NK-92 (cell line): ENCODE results near the gene BRPF1.
A peak's percentile ranks its signal among the peaks of the same experiment; 100 is the strongest.

Source experiments
- DNase-seq: peaks from one replicate; lab custom pipeline; 2025; ENCODE audit not compliant: unreplicated experiment; lab: John Stamatoyannopoulos, UW

The BRPF1 gene

GRCh38 chr3:9786825-9787669 is 55.5 kb downstream of the BRPF1 start:
- DNase-seq = no peak

- DNase-seq = no peak
Observed at GRCh38 chr3:9787714-9788113, 56.2 kb downstream of the BRPF1 start.

- no peak for DNase-seq
Observed at GRCh38 chr3:9791127-9791526, 59.6 kb downstream of the BRPF1 start.

GRCh38 chr3:9791790-9792404 is 60.4 kb downstream of the BRPF1 start:
- DNase-seq = no peak

- peak; percentile 51 for DNase-seq
Observed at GRCh38 chr3:9792405-9793160, 61.0 kb downstream of the BRPF1 start, which contains the start of the genes ARPC4 and TADA3. Gene ARPC4, plus strand, starts transcription at chr3:9793082. Its CDS starts 40 bp downstream, at chr3:9793122. Gene TADA3, minus strand, starts transcription at chr3:9792473. Its CDS starts 1,007 bp downstream, at chr3:9791466.

GRCh38 chr3:9793161-9793781 is 61.7 kb downstream of the BRPF1 start:
- DNase-seq = no peak

GRCh38 chr3:9794400-9794799 is 62.9 kb downstream of the BRPF1 start:
- DNase-seq = no peak

- no peak for DNase-seq
Observed at GRCh38 chr3:9795207-9795606, 63.7 kb downstream of the BRPF1 start.

GRCh38 chr3:9797196-9797945 is 65.8 kb downstream of the BRPF1 start:
- no peak for DNase-seq
